Ascending aorta (tissue), 2 donors: Measurements from ENCODE around the gene GRIA4. TPM values are rescaled to one million over a fixed set of nuclear protein-coding genes. Genes with fewer than 3 reads are reported as not detected.
"Not testable (repeated sequence)": the region's sequence is repeated elsewhere in the genome, so short reads cannot be mapped to it uniquely, and the experiment has no call there.

Source experiments
- DNase-seq, 2 donors: peaks; one replicate each; pipeline ENCODE4 v3.0.0-alpha.2; 2019; ENCODE audit warnings: low spot score in 2 of 2
- H3K27ac ChIP-seq, 2 donors: fragments of 200-600 bp; sonication (generic); one replicate each; pipeline ENCODE4 v1.5.1; 2016 to 2017; ENCODE audit warnings: mild to moderate bottlenecking in 1 of 2
- H3K27me3 ChIP-seq: fragments of 200-600 bp; sonication (generic); one replicate; pipeline ENCODE4 v1.5.1; 2017
- H3K36me3 ChIP-seq, 2 donors: fragments of 200-600 bp; sonication (generic); one replicate each; pipeline ENCODE4 v1.5.1; 2016
- H3K4me1 ChIP-seq, 2 donors: fragments of 200-600 bp; sonication (generic); one replicate each; pipeline ENCODE4 v1.5.1; 2016 to 2017; ENCODE audit warnings: mild to moderate bottlenecking in 1 of 2
- H3K4me3 ChIP-seq, 2 donors: fragments of 200-600 bp; sonication (generic); one replicate each; pipeline ENCODE4 v1.5.1; 2016 to 2017; ENCODE audit warnings: mild to moderate bottlenecking in 1 of 2
- H3K9me3 ChIP-seq, 2 donors: fragments of 200-600 bp; sonication (generic); one replicate each; pipeline ENCODE4 v1.5.1; 2016
- CTCF ChIP-seq, 3 experiments: fragments of 200-600 bp in 2 of 3; fragments of 450-650 bp in 1 of 3; sonication (generic) in 2 of 3; IDR thresholded peaks; one replicate each; pipeline ENCODE4 v1.5.1; 2016 to 2019; ENCODE audit warnings: antibody characterized with exemption in 3 of 3, mild to moderate bottlenecking in 1 of 3, moderate library complexity in 1 of 3
- intact Hi-C: fragments of 100-400 bp; cut with DNase I; formaldehyde crosslinking; loops from one replicate; pipeline ENCODE4 v1.15.1; 2023
- total RNA-seq: library from RNA; depleted of rRNA; stranded (reverse); fragments of >200 nt; gene quantifications from one replicate; pipeline ENCODE4 v1.1.0, GENCODE V29; 2016

The GRIA4 gene
- total RNA-seq, 1 donor from 2014 or later: not detected

GRCh38 chr11:105986554-105986953 is 376.7 kb downstream of the GRIA4 start:
- Histone ChIP-seq H3K4me1 (no peaks in the 10 kb centered on the region), H3K27ac (no peak overlapping the region), H3K4me3 (no peak overlapping the region), H3K36me3 (no peaks in the 10 kb centered on the region), H3K9me3 (no peaks in the 10 kb centered on the region), H3K27me3 (no peaks in the 10 kb centered on the region)
- DNase-seq: no peak
- intact Hi-C loops: no loop called here
- TF ChIP-seq CTCF (IDR thresholded peaks at IDR 0.05): no peak

GRCh38 chr11:105988197-105988596 is 378.3 kb downstream of the GRIA4 start:
- no peak overlapping the region for H3K27ac ChIP-seq
- intact Hi-C loops: no loop called here
- TF ChIP-seq CTCF (IDR thresholded peaks at IDR 0.05): no peak
- H3K4me3 ChIP-seq: no peak overlapping the region
- DNase-seq: no peak
- H3K9me3 ChIP-seq: peaks cover 0 to 3% of the 10 kb centered on the region in 2 donors
- no peaks in the 10 kb centered on the region for H3K4me1 ChIP-seq
- no peaks in the 10 kb centered on the region for H3K27me3 ChIP-seq
- no peaks in the 10 kb centered on the region for H3K36me3 ChIP-seq

DNA sequence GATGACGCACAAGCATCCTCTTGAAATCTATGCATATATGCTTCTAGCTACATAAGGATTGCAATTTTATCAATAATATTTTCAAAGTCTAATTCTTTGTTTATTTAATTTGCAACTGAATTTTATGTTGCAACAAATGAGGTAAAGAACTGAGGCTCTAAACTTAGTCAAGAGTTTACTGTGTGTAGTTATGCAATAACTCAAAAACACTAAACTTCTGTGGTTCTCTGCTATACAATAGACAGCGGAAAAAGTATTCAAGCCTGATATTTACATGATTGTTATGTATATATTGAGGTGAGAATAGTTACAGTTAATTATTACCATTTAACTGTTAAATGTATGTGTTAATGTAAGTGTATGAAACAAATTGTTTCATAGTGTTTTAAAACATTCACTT is 379.3 kb downstream of the GRIA4 start:
- H3K27me3 ChIP-seq: no peaks in the 10 kb centered on the region
- intact Hi-C loops: no loop called here
- TF ChIP-seq CTCF (IDR thresholded peaks at IDR 0.05): no peak
- H3K36me3 ChIP-seq: peaks cover 0 to 7% of the 10 kb centered on the region in 2 donors
- no peak overlapping the region for H3K27ac ChIP-seq
- DNase-seq: no peak
- no peak overlapping the region for H3K4me3 ChIP-seq
- H3K9me3 ChIP-seq: peaks cover 0 to 11% of the 10 kb centered on the region in 2 donors
- H3K4me1 ChIP-seq: no peaks in the 10 kb centered on the region

- H3K9me3 ChIP-seq: peaks cover 0 to 15% of the 10 kb centered on the region in 2 donors
- no peak overlapping the region for H3K27ac ChIP-seq
- no peak overlapping the region for H3K4me3 ChIP-seq
- no peaks in the 10 kb centered on the region for H3K27me3 ChIP-seq
- TF ChIP-seq CTCF (IDR thresholded peaks at IDR 0.05): no peak
- no peak for DNase-seq
- H3K36me3 ChIP-seq: peaks cover 10 to 31% of the 10 kb centered on the region in 2 donors
- intact Hi-C loops: no loop called here
- H3K4me1 ChIP-seq: no peaks in the 10 kb centered on the region
Measured at GRCh38 chr11:105991888-105992287, 382.0 kb downstream of the GRIA4 start.

GRCh38 chr11:106001304-106002012 is 391.6 kb downstream of the GRIA4 start:
- peaks cover 21 to 42% of the 10 kb centered on the region in 2 donors for H3K36me3 ChIP-seq
- H3K4me3 ChIP-seq: no peak overlapping the region
- TF ChIP-seq CTCF (IDR thresholded peaks at IDR 0.05): no peak
- no peaks in the 10 kb centered on the region for H3K27me3 ChIP-seq
- intact Hi-C loops: no loop called here
- no peak for DNase-seq
- H3K4me1 ChIP-seq: no peaks in the 10 kb centered on the region
- peaks cover 0 to 9% of the 10 kb centered on the region in 2 donors for H3K9me3 ChIP-seq
- H3K27ac ChIP-seq: no peak overlapping the region

DNA sequence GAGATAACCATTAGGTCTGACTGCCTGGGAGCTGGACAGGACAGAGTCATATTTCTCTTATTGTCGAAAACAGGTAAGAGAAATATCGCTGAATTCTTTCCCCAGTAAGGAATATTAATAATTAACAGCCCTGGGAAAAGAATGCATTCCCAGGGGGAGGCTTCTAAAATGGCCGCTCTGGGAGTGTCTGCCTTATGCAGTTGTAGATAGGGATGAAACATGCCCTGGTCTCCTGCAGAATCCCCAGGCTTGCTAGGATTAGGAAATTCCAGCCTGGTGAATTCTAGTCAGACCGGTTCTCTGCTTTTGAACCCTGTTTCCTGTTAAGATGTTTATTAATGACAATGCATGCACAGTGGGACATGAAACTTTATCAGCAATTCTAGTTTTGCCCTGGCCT is 393.2 kb downstream of the GRIA4 start:
- H3K27ac ChIP-seq, DNase-seq, intact Hi-C loops, H3K27me3 ChIP-seq, H3K4me3 ChIP-seq, H3K9me3 ChIP-seq, H3K4me1 ChIP-seq: not testable (repeated sequence)
- peaks cover 32 to 49% of the 10 kb centered on the region in 2 donors for H3K36me3 ChIP-seq
